Activated CD8-positive, alpha-beta memory T cell treated with anti-CD3 and anti-CD28 coated beads for 48 hours (primary cell): ENCODE results near the gene ERBB2.
"Not testable (repeated sequence)": the region's sequence is repeated elsewhere in the genome, so short reads cannot be mapped to it uniquely, and the experiment has no call there.

ENCODE experiments used
- DNase-seq, 3 experiments: peaks; one replicate each; pipeline ENCODE4 v3.0.0-alpha.2; 2020; ENCODE audit warnings: low read depth in 2 of 3, low spot score in 2 of 3

The ERBB2 gene

GRCh38 chr17:39722965-39723848 is 23.3 kb downstream of the ERBB2 start:
- no peak for DNase-seq

GRCh38 chr17:39724731-39725130 is 24.9 kb downstream of the ERBB2 start:
- no peak for DNase-seq

- not testable (repeated sequence) for DNase-seq
Measured at GRCh38 chr17:39725923-39726322, 26.1 kb downstream of the ERBB2 start.

GRCh38 chr17:39726617-39727016 is 26.8 kb downstream of the ERBB2 start:
- no peak for DNase-seq

- DNase-seq = no peak
Measured at GRCh38 chr17:39727556-39727955, 27.7 kb downstream of the ERBB2 start.

- no peak for DNase-seq
Measured at GRCh38 chr17:39729280-39729851, 29.5 kb downstream of the ERBB2 start.

- peak; percentile 89 to 98 (median 91) for DNase-seq
Measured at GRCh38 chr17:39730095-39730921, 30.4 kb downstream of the ERBB2 start, which contains the start of gene MIEN1. TSS of gene MIEN1 (minus strand) at chr17:39730532. CDS start at chr17:39730495, 37 bp downstream.

- DNase-seq = no peak
Measured at GRCh38 chr17:39732586-39732985, 32.7 kb downstream of the ERBB2 start.

- DNase-seq = no peak
Measured at GRCh38 chr17:39735882-39736281, 36.0 kb downstream of the ERBB2 start.

- DNase-seq = no peak
Measured at GRCh38 chr17:39736319-39737165, 36.7 kb downstream of the ERBB2 start.

GRCh38 chr17:39737206-39737759 is 37.4 kb downstream of the ERBB2 start:
- no peak for DNase-seq

- DNase-seq = no peak
Measured at GRCh38 chr17:39737760-39738567, 38.1 kb downstream of the ERBB2 start, which contains the start of gene GRB7. TSS of gene GRB7 (plus strand) at chr17:39737938. CDS start at chr17:39742302, 4,364 bp downstream.

- DNase-seq = peak in 1 of 3 experiments; percentile 36
Measured at GRCh38 chr17:39738568-39738901, 38.7 kb downstream of the ERBB2 start.

- DNase-seq = no peak
Measured at GRCh38 chr17:39738983-39739884, 39.4 kb downstream of the ERBB2 start.

- DNase-seq = no peak
Measured at GRCh38 chr17:39739885-39740356, 40.1 kb downstream of the ERBB2 start.

- DNase-seq = no peak
Measured at GRCh38 chr17:39740357-39741111, 40.7 kb downstream of the ERBB2 start.

GRCh38 chr17:39742126-39742855 is 42.4 kb downstream of the ERBB2 start:
- DNase-seq = no peak
